ENCODE data around the gene TANC1.

The TANC1 gene

DNA sequence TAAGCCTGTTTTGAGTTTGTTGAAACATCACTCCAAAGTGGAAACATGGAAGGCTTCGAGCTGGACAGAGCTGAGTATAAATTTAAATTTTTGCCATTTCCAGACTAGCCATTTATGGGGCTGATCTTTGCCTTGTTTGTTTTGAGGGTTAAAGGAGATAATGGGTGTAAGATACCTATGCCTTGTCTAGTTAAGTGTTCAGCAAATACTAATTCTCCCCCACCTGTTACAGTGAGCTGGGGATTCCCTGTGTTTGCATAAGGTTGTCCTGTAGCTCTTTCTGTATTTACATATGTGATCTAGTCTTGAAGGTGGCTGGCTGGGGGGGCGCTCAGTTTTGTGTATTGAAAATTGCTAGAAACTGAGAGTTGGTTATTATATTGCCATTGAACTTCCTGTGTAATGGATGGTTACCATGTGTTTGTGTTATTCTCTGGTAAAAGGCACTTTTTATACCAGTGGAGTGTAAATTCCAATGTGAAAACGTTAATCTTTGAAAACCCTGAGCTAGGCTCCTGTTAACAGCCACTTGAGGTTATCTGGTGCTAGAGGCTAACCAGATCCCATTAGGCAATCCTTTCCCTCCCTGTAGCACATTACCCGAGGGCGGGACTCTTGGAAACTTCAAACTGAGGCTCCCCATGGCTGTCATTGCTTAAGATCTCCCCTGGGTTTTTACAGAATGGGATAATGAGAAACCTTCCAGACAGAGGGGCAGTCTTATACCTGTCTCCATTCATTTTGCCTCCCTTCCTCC is 26.7 kb downstream of the TANC1 start:
- DNase-seq (ENCODE audit: low read depth), result no peak

DNA sequence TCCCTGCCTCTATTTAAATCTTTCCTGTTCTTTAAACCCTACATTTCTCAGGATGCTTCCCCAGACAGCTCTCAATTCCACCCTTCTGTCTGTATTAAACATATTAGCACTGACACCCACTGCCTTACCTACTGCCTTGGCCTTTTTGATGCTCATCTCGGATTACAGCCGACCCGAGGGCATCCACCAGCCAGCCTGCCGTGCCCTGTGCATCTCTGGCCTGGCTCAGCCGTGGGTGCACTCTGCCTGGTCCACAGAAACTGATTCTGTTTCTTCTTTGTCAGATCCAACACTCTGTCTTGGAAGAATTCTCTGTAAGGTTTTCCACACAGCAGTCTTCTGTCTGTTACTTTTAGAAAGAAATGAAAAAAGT is 27.2 kb downstream of the TANC1 start:
- DNase-seq (ENCODE audit: low read depth), result no peak

DNA sequence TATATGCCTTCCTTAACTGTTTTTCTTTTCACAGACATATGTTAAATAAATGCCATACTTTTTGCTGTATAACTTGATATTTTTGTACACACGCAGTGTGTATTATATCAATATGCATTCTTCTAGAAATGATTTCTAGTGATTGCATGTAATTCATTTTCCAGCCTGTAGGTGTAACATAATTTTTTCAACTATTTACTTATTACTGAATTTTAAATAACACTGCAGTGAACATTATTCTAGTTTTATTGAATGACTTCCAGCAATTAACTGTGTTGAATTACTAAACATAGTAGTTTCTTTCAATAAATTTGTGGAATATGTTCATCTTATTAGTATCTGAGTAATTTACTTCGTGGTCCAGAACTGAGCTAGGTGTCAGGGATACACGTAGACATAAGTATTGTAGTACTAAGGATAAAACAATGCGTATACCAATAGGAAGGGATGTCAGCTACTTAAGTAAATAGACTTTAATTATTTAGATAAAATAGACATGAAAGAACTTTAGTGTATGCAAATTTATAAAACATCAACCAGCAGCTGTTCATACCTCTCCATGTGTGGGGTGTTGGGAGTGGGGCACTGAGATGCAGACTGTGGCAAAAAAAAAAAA is 28.0 kb downstream of the TANC1 start:
- no peak for DNase-seq (ENCODE audit: low read depth)

DNA sequence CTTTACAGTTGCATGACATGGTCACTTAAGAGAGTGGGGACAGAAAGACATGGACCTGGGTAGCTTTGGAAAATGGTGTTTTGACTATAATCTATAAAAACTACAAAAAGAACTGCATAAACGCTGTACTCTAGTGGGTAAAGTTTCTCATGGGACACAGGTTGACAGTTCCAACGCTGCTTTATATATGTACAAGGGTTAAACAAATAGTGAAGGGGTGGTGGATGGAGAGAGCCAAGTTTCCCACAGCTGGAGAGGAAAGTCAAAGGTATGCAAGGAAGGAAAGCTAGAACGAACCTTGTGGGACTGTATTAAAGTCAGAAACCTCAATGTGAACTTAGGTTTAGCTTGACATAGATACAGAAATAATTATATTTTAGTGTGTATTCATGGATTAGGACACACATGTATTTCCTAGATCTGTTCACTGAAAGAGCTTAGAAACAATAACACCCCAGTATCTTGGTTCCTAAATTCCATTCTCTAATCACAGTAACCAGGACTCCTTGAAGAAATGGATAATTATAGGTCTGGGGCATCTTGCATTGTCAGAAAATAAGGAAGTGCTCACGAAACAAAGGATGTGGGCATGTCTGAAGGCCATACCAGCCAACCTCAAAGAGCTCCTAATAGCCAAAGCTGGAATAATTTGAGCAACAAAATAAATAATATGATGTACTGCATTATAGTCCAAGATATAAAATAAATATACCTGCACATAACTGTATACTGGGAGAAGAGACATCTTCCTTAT is 28.8 kb downstream of the TANC1 start:
- no peak for DNase-seq (ENCODE audit: low read depth)

DNA sequence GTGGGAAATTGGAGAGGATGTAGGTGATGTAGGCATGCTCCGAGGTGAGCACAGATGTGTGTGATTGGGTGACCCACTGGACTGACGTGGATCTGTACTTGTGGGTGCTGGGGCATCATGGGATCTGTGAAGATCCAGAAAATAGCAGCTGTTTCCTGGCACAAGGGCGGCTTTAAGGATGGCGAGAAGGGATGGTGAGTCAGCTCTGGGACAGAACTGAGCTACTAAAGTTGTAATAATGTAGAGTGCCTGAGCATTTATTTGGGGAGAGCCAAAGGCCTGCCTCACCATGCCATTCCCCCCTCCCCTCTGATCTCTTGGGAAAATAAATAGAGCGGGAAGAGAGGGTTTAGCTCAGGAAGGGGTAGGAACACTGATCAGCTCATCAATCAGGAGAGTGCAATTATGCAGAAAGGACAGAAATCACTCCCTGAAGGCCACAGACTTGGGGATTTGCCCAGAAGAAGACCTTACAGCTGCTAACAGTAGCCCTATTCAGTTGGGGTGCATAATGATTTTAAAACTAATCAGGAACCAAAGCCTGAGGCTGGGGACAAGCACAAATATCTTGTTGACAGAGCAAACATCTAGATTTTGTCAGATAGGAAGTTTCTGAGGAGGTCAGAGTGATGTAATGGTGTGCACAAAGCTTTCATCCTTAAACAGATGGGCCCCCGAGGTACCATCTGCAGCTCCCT is 30.3 kb downstream of the TANC1 start:
- DNase-seq (ENCODE audit: low read depth), result peak; percentile 40

DNA sequence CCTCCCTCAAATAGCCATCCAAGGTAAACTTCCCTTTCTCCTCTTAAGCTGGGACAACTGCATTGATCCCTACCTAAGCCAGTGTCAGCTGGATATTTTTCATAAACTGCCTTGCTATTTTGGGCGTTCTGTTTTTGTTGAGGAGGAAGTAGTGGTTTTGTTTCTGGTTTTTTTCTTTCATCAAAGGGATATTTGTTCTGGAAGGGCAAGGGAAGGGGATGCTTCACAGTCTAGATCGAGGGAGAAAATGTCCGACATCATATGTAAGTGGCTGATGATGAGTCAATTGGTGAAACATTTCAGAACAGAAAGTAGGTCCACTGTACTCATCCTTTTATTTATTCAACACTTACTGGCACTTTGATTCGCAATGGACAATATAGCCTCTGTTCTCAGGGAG is 31.0 kb downstream of the TANC1 start:
- peak; percentile 44 for DNase-seq (ENCODE audit: low read depth)

DNA sequence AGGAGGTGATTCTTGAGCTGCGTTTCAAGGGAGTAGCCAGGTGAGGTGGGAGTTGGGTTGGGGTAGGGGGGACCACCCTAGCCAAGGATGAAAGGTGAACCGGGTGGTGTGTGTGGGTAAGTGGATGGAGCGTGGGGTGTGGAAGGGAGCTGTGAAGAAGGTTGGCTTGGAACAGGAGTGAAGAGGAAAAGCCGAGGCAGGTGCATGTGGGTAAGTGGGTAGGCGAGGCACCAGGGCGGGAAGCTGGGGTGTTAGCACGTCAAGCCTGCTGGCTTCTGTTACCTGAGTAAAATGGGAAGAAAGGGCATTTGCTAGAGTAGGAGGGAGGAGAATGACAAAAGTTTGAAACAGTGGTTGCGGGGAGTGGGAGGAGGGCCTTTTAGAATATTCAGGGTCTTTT is 31.6 kb downstream of the TANC1 start:
- no peak for DNase-seq (ENCODE audit: low read depth)

DNA sequence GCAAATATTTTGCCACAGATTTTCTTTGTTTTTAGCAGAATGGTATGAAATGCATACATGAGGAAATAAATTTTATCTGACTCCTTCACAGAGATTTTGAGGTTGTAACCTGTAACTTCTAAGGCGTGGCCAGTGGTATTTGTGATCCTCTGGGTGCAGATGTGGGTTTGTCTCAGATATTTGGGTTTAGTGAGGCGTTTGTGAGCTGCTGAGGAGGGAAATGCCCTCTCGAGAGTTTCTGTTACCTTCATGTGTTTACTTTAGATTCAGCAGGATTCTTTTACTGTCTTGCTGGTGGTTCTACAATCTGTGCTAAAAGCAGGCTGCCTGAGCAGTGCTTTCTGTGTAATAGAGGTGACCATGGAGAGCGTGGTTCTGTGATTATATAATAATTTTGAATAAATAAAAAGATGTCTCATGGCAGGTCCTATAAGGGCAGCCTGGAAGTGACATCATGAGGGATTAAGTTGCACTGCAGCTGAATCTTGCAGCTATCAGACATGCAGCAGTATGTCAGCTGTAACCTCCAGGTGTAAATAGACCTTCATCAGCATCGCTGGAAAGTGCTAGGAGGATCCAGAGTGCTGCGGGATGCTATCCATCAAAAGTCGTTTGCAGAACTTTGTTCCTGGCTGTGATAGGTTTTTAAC is 34.1 kb downstream of the TANC1 start:
- DNase-seq (ENCODE audit: low read depth), result no peak

DNA sequence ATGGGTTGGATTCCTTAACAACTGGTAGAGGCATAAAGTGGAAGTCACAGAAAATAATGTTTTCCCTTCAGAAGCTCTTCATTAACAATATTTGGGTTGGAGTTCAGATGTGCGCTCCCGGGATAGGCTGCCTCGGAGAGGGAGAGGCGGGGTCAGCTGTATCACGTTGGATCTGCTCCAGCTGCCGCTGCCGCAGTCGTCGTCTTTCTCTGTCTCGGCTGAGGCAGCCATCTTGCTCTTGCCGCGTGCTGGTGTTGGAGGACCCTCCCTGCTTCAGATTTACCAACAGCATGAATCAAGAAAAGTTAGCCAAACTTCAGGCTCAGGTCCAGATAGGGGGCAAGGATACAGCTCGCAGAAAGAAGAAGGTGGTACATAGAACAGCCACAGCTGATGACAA is 35.1 kb downstream of the TANC1 start:
- DNase-seq (ENCODE audit: low read depth), result no peak

DNA sequence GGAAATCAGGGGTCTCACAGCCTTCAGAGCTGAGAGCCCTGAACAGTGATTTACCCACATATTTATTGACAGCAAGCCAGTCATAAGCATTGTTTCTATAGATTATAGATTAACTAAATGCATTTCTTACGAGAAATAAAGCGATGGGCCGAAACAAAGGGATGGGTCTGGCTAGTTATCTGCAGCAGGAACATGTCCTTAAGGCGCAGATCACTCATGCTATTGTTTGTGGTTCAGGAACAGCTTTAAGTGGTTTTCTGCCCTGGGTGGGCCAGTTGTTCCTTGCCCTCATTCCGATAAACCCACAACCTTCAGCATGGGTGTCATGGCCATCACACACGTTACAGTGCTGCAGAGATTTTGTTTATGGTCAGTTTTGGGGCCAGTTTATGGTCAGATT is 36.4 kb downstream of the TANC1 start:
- no peak for DNase-seq (ENCODE audit: low read depth)

DNA sequence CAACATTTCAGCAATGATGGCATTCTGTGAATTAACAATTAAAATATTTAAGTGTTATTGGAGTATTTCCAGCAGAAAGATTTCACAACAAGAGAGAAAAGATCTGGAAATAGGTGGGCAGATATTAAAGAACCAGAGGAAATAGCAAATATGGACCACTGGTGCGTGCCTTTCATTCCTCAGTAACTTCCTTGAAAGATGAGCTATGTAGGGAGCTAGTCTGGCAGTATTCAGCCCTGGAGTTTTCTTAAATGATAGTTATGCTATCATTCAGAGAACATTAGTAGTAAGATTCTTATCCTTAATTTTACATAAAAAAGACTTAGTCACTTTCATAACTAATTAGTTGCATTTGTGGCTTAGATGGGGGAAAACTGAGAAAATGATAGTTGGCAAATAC is 41.5 kb downstream of the TANC1 start:
- no peak for DNase-seq (ENCODE audit: low read depth)

DNA sequence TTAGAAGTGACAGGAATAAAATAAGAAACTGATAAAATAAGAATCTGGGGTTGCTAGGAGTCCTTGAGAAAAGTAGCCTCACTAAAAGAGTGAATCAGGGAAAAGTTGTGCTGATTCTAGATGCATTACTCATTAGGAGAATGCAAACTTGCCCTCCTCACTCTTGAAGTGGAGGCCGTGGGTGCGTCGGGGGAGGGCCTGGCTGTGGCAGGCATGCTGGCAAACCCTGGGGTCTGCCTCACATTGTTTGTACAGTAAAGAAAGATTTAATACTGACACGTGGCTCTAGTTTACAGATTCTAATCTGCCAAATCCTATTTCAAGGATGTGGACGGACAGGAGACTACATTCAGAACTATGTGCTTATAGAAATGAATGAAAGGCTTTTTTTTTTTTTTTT is 41.9 kb downstream of the TANC1 start:
- DNase-seq (ENCODE audit: low read depth), result peak; percentile 82

DNA sequence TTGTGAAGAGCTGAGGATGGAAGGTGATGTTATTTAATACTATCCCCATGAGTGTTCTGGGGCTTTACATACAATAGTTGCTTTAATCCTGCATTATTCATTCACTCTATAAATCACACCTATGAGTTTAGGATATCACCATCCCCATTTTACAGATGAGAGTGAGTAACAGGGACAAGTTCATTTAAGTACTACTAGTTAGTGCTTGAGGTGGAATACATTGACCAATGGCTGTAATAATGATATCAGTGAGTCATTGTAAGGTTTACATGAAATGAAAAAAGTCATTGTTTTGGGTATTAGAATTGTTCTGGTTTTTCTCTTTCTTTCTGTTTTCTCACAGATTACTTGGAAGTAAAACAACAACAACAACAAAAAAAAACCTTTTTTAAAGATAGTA is 42.5 kb downstream of the TANC1 start:
- DNase-seq (ENCODE audit: low read depth), result peak; percentile 29

DNA sequence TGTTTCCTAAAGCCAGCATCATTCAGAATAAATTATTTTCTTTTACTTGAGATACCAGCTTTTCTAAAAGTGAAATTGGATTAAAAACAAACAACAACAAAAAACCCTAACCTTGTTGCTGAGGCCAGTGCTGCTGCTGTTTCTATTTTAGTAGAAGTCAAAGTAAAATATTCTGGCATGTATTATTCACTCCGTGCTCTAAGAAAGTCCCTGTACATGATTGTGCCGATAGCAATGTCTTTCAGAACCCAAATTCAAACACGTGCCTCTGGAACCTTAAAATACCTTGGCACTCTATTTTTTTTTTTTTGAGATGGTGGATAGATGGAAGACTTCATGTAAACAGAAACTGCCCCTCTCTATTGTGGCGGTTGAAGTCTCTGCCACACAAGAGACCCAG is 43.7 kb downstream of the TANC1 start:
- DNase-seq (ENCODE audit: low read depth), result no peak

DNA sequence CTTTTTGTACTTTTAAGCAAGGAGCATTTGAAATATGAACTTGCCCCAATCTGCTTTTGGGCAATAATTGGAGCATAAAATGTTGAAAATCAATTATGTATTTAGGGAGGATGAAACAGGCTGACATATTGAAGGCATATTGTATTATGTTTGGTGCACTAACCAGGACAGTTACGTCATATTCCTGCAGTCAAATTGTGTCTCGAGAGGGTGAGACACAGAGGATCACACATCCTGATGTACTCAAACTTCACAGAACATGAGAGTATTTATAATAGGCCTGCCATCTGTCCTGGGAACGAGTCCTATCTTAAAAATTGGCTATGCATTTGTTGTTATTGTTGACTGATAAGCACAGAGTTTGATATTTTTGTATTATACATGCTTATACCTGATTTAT is 44.7 kb downstream of the TANC1 start:
- no peak for DNase-seq (ENCODE audit: low read depth)

DNA sequence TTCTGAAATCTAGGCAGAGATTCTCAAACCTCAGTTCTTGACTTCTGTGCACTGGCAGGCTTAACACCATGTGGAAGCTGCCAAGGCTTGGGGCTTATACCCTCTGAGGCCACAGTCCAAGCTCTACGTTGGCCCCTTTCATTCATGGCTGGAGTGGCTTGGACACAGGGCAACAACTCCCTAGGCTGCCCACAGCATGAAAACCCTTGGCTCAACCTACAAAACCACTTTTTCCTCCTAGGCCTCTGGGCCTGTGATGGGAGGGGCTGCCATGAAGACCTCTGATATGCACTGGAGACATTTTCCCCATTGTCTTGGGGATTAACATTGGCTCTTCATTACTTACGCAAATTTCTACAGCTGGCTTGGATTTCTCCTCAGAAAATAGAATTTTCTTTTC is 46.7 kb downstream of the TANC1 start:
- DNase-seq (ENCODE audit: low read depth), result no peak

DNA sequence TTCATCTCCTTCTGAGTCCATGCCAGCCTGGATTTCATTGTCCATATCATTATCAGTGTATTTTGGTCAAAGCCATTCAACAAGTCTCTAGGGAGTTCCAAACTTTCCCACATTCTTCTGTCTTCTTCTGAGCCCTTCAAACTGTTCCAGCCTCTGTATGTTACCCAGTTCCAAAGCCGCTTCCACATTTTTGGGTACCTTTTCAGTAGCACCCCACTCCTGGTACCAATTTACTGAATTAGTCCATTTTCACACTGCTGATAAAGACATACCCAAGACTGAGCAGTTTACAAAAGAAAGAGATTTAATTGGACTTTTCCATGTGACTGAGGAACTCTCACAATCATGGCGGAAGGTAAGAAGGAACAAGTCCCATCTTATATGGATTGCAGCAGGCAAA is 47.4 kb downstream of the TANC1 start:
- no peak for DNase-seq (ENCODE audit: low read depth)

DNA sequence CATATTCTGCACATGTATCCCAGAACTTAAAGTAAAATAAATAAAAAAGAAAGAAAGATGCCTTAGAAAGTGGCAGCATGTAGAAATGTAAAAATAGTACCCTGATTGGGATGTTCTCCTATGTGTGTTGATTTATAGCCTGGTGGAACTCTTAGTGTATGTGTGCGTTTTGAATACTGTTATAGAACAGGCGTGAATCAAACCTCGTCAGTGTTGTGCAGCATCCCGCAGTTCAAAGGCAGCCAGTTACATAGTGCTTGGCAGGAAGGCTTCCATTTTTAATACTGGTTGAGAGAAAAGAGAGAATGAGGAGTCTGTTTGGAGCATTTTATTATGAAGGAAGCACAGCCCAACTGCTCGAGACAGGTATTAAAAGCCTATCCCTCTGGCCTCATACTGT is 49.4 kb downstream of the TANC1 start:
- no peak for DNase-seq (ENCODE audit: low read depth)

DNA sequence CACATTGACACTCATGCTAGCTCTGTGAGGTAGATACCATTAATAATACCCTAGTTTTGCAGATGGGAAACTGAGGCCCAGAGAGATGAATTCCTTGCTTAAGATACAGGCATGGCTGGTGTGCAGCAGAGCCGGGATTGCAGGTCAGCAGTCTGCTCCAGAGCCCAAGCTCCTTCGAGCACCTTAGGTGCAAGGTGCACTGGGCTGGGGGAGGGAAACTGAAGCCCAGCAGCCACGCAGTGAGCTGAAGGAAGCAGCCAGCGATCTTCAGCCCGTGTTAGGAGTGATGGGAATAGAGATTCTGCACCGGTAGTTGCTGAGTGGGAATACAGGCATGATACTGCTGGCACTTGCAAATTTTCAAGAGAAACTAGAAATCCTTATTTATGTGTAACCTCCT is 50.6 kb downstream of the TANC1 start:
- DNase-seq (ENCODE audit: low read depth), result no peak

DNA sequence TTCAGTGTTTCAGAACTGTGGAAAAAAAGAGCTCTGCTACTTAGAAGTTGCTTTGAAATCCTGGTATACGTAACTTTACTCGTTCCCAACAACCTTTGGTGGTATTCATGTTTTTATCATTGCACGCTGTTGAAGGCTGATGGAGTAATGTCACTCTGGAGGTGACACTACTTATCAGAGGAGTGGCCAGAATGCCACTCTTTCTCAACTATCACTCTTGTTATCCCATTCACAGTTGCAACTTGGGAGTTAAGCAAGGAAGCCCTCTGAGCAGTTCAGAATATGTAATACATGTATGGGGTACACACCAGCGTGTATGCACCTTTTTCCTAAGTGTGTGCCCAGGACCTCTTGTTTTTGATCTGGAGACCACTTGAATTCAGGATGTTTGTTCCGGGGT is 53.6 kb downstream of the TANC1 start:
- DNase-seq (ENCODE audit: low read depth), result no peak

DNA sequence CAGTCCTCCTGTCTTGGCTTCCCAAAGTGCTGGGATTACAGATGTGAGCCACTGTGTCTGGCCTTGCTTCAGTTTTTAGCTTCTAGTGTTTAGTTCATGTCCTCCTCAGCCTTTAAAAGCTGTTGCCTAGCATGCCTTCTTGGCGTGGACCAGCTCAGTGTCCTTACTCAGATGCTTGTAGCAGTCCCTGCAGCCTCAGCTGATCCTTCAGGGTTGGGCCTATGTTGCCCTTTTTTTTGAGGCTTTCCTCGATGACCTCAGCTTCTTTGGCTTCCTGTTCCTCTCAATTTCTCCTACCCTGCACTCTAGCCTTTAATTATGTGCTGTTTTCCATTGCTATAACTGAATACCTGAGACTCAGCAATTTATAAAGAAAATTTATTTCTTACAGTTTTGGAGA is 57.7 kb downstream of the TANC1 start:
- peak; percentile 25 for DNase-seq (ENCODE audit: low read depth)

DNA sequence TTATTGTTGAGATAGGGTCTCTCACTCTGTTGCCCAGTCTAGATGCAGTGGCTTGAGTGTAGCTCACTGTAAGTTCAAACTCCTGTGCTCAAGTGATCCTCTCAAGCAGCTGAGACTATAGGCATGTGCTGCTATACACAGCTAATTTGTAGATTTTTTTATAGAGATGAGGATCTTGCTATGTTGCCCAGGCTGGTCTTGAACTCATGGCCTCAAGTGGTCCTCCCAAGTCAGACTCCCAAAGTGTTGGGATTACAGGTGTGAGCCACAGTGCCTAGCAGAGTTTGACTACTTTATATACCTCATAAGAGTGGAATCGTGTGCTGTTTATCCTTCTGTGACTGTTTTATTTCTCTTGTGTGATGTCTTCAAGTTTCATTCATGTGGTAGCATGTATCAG is 60.3 kb downstream of the TANC1 start:
- DNase-seq (ENCODE audit: low read depth), result no peak
